H9 (cell line): ENCODE data around the gene ZNF766. TPM values are rescaled to one million over a fixed set of nuclear protein-coding genes. Genes with fewer than 3 reads are reported as not detected.

Experiments used
- DNase-seq: peaks from one replicate; pipeline ENCODE4 v3.0.0-alpha.2; 2017
- H2AFZ ChIP-seq: one replicate; pipeline ENCODE4 v1.6.1; 2013; ENCODE audit warnings: mild to moderate bottlenecking, low read length, control low read depth, moderate library complexity
- H2AK5ac ChIP-seq: 2 replicates; pipeline ENCODE4 v1.6.1; 2013; ENCODE audit warnings: low read length, control low read depth, mixed read lengths; ENCODE audit not compliant: insufficient read length
- H2BK120ac ChIP-seq: one replicate; pipeline ENCODE4 v1.6.1; 2013; ENCODE audit warnings: low read depth, mild to moderate bottlenecking, low read length, control low read depth, inconsistent platforms; ENCODE audit not compliant: poor library complexity, severe bottlenecking
- H2BK12ac ChIP-seq: 2 replicates; pipeline ENCODE4 v1.6.1; 2013; ENCODE audit warnings: low read length, control low read depth, mixed read lengths, low read depth; ENCODE audit not compliant: insufficient read length
- H2BK15ac ChIP-seq: 2 replicates; pipeline ENCODE4 v1.6.1; 2013; ENCODE audit warnings: low read depth, low read length, control low read depth
- H2BK20ac ChIP-seq: one replicate; pipeline ENCODE4 v1.6.1; 2013; ENCODE audit warnings: low read depth, mild to moderate bottlenecking, low read length, control low read depth, inconsistent platforms; ENCODE audit not compliant: poor library complexity, severe bottlenecking
- H2BK5ac ChIP-seq: 2 replicates; pipeline ENCODE4 v1.6.1; 2013; ENCODE audit warnings: low read length, control low read depth, mixed read lengths; ENCODE audit not compliant: insufficient read length
- H3K14ac ChIP-seq: 2 replicates; pipeline ENCODE4 v1.6.1; 2013; ENCODE audit warnings: low read length, control low read depth; ENCODE audit not compliant: insufficient read depth
- H3K18ac ChIP-seq: 2 replicates; pipeline ENCODE4 v1.6.1; 2013; ENCODE audit warnings: low read depth, mild to moderate bottlenecking, mixed read lengths, low read length, control low read depth; ENCODE audit not compliant: insufficient read length
- H3K23ac ChIP-seq: 2 replicates; pipeline ENCODE4 v1.6.1; 2013; ENCODE audit warnings: low read length, control low read depth, mixed read lengths, low read depth; ENCODE audit not compliant: insufficient read length
- H3K23me2 ChIP-seq: 2 replicates; pipeline ENCODE4 v1.6.1; 2013; ENCODE audit warnings: low read depth, mild to moderate bottlenecking, mixed read lengths, low read length, control low read depth; ENCODE audit not compliant: insufficient read length, poor library complexity, severe bottlenecking
- H3K27ac ChIP-seq: 2 replicates; pipeline ENCODE4 v1.5.1; 2013; ENCODE audit warnings: low read length, control low read depth, mixed read lengths, low read depth; ENCODE audit not compliant: insufficient read length
- H3K27me3 ChIP-seq: 2 replicates; pipeline ENCODE4 v1.6.1; 2013; ENCODE audit warnings: low read length, control low read depth, inconsistent platforms; ENCODE audit not compliant: insufficient read depth
- H3K4ac ChIP-seq: 2 replicates; pipeline ENCODE4 v1.6.1; 2013; ENCODE audit warnings: low read depth, mild to moderate bottlenecking, control low read depth, inconsistent platforms, low read length, moderate library complexity
- H3K4me1 ChIP-seq: 2 replicates; pipeline ENCODE4 v1.6.1; 2013; ENCODE audit warnings: low read length, control low read depth, inconsistent platforms; ENCODE audit not compliant: insufficient read depth
- H3K4me2 ChIP-seq: 2 replicates; pipeline ENCODE4 v1.6.1; 2013; ENCODE audit warnings: low read length, control low read depth, mixed read lengths; ENCODE audit not compliant: insufficient read length, insufficient read depth
- H3K56ac ChIP-seq: 2 replicates; pipeline ENCODE4 v1.6.1; 2013; ENCODE audit warnings: low read depth, mild to moderate bottlenecking, mixed read lengths, low read length, control low read depth; ENCODE audit not compliant: insufficient read length
- H3K79me1 ChIP-seq: 2 replicates; pipeline ENCODE4 v1.6.1; 2013; ENCODE audit warnings: low read depth, mild to moderate bottlenecking, moderate library complexity, low read length, control low read depth, inconsistent platforms; ENCODE audit not compliant: insufficient read depth, poor library complexity, severe bottlenecking
- H3K79me2 ChIP-seq: 2 replicates; pipeline ENCODE4 v1.6.1; 2013; ENCODE audit warnings: low read length, control low read depth, inconsistent platforms; ENCODE audit not compliant: insufficient read depth
- H3K9ac ChIP-seq: 2 replicates; pipeline ENCODE4 v1.6.1; 2013; ENCODE audit warnings: low read length, control low read depth, mixed read lengths; ENCODE audit not compliant: insufficient read length; ENCODE audit errors: extremely low read depth
- H3K9me3 ChIP-seq: one replicate; pipeline ENCODE4 v1.6.1; 2013; ENCODE audit warnings: low read depth, low read length, inconsistent platforms; ENCODE audit not compliant: control insufficient read depth
- H3T11ph ChIP-seq: one replicate; pipeline ENCODE4 v1.6.1; 2013; ENCODE audit warnings: mild to moderate bottlenecking, low read length, control low read depth, inconsistent platforms
- H4K20me1 ChIP-seq: one replicate; pipeline ENCODE4 v1.6.1; 2013; ENCODE audit not compliant: control insufficient read depth, insufficient read length, insufficient read depth
- H4K5ac ChIP-seq: 2 replicates; pipeline ENCODE4 v1.6.1; 2013; ENCODE audit warnings: low read depth, mild to moderate bottlenecking, mixed read lengths, low read length, control low read depth; ENCODE audit not compliant: insufficient read length
- H4K8ac ChIP-seq: replicated peaks from 2 replicates; pipeline ENCODE4 v1.6.1; 2013; ENCODE audit warnings: low read length, control low read depth, mixed read lengths, low read depth; ENCODE audit not compliant: insufficient read length
- H4K91ac ChIP-seq: 2 replicates; pipeline ENCODE4 v1.6.1; 2013; ENCODE audit warnings: low read depth, mild to moderate bottlenecking, moderate library complexity, mixed read lengths, low read length, control low read depth; ENCODE audit not compliant: insufficient read length
- H3K27ac Mint-ChIP-seq, 3 experiments: 2 replicates in 2 of 3; 3 replicates in 1 of 3; pipeline ENCODE4 v1.8.0; 2020 to 2021; ENCODE audit warnings: mixed read lengths in 3 of 3, mild to moderate bottlenecking in 1 of 3, moderate library complexity in 1 of 3
- H3K27me3 Mint-ChIP-seq: 2 replicates; pipeline ENCODE4 v1.8.0; 2021; ENCODE audit warnings: low read depth, mild to moderate bottlenecking, moderate library complexity, mixed read lengths
- H3K36me3 Mint-ChIP-seq, 3 experiments: 2 replicates in 2 of 3; 3 replicates in 1 of 3; pipeline ENCODE4 v1.8.0; 2020 to 2021; ENCODE audit warnings: low read depth in 3 of 3, mixed read lengths in 3 of 3; ENCODE audit not compliant: insufficient read depth in 1 of 3
- H3K4me1 Mint-ChIP-seq, 2 experiments: 2 replicates each; pipeline ENCODE4 v1.8.0; 2020; ENCODE audit warnings: mixed read lengths in 2 of 2
- H3K4me3 Mint-ChIP-seq, 2 experiments: 2 replicates in 1 of 2; 3 replicates in 1 of 2; pipeline ENCODE4 v1.8.0; 2020 to 2021; ENCODE audit warnings: mild to moderate bottlenecking in 2 of 2, mixed read lengths in 2 of 2, moderate library complexity in 1 of 2
- H3K9me3 Mint-ChIP-seq, 2 experiments: 2 replicates in 1 of 2; 3 replicates in 1 of 2; pipeline ENCODE4 v1.8.0; 2020; ENCODE audit warnings: mild to moderate bottlenecking in 2 of 2, mixed read lengths in 2 of 2, moderate library complexity in 1 of 2
- CTCF ChIP-seq: fragments of 200-600 bp; sonication (generic); conservative IDR thresholded peaks from 3 replicates; pipeline ENCODE4 v1.8.0; 2021; ENCODE audit warnings: antibody characterized with exemption, mild to moderate bottlenecking
- WGBS: extraction: QIAGEN DNeasy Blood & Tissue Kit; methylation state at CpG from one replicate; pipeline ENCODE4 v1.1.7; 2013; ENCODE audit warnings: missing lambda C conversion rate, low lambda C conversion rate, mixed read lengths; ENCODE audit not compliant: insufficient read length; ENCODE audit errors: extremely low coverage; 5-methylcytosine and 5-hydroxymethylcytosine counted together
- total RNA-seq: library from RNA; stranded (reverse); gene quantifications from 2 replicates; pipeline ENCODE4 v1.2.1, GENCODE V29; 2021

Gene ZNF766
- total RNA-seq, 1 experiment from 2014 or later = 33.6 TPM

GRCh38 chr19:52322429-52322828 is 53.0 kb downstream of the ZNF766 start:
- Histone ChIP-seq H2BK12ac (no peak overlapping the region), H3T11ph (no peak overlapping the region), H3K4me1 (no peaks in the 10 kb centered on the region), H2BK120ac (no peak overlapping the region), H2AFZ (no peak overlapping the region), H3K9me3 (peaks cover 95% of the 10 kb centered on the region), H3K4me2 (no peak overlapping the region), H3K79me2 (no peaks in the 10 kb centered on the region), H2BK15ac (no peak overlapping the region), H3K27ac (no peak overlapping the region), H3K9ac (no peak overlapping the region), H3K18ac (no peak overlapping the region), H4K91ac (no peak overlapping the region), H3K56ac (no peak overlapping the region), H4K20me1 (no peaks in the 10 kb centered on the region), H3K23ac (no peak overlapping the region), H3K14ac (no peak overlapping the region), H2BK20ac (no peak overlapping the region), H3K79me1 (no peaks in the 10 kb centered on the region), H2AK5ac (no peak overlapping the region), H3K4ac (no peak overlapping the region), H4K5ac (no peak overlapping the region), H3K27me3 (no peaks in the 10 kb centered on the region), H4K8ac (no peak overlapping the region), H3K23me2 (no peaks in the 10 kb centered on the region), H2BK5ac (no peak overlapping the region)
- Mint-ChIP-seq H3K27me3 (peaks cover 24% of the 10 kb centered on the region), H3K27ac (no peak overlapping the region), H3K9me3 (peaks cover 98 to 99% of the 10 kb centered on the region in 2 experiments), H3K4me1 (no peaks in the 10 kb centered on the region), H3K36me3 (peaks cover 82 to 90% (median 87%) of the 10 kb centered on the region in 3 experiments), H3K4me3 (no peak overlapping the region)
- no CpG with 5 or more reads among the region's 6 CpGs for WGBS
- no peak for DNase-seq
- no peak for TF ChIP-seq CTCF
